GM12801 (cell line): Measurements from ENCODE around the gene MTUS2.

Experiments used
- CTCF ChIP-seq: IDR thresholded peaks from one replicate; pipeline ENCODE4 v1.5.1; 2011; ENCODE audit warnings: control low read depth; ENCODE audit not compliant: insufficient read length; ENCODE audit errors: extremely low read depth

The MTUS2 gene

GRCh38 chr13:29131159-29131558 is 311.0 kb downstream of the MTUS2 start:
- no peak for TF ChIP-seq CTCF

- no peak for TF ChIP-seq CTCF
These were observed 311.9 kb downstream of the MTUS2 start for GRCh38 chr13:29131881-29132668.

GRCh38 chr13:29136341-29136740 is 316.2 kb downstream of the MTUS2 start:
- no peak for TF ChIP-seq CTCF

- no peak for TF ChIP-seq CTCF
These were observed 316.9 kb downstream of the MTUS2 start for GRCh38 chr13:29137016-29137415.

- TF ChIP-seq CTCF = no peak
These were observed 317.9 kb downstream of the MTUS2 start for GRCh38 chr13:29137995-29138394.

- TF ChIP-seq CTCF = no peak
These were observed 320.1 kb downstream of the MTUS2 start for GRCh38 chr13:29140277-29140676.

GRCh38 chr13:29143847-29144246 is 323.7 kb downstream of the MTUS2 start:
- TF ChIP-seq CTCF = no peak
